Measurements from ENCODE around the gene TTR. TPM values are rescaled to one million over a fixed set of nuclear protein-coding genes. Genes with fewer than 3 reads are reported as not detected.
A peak's percentile ranks its signal among the peaks of the same experiment; 100 is the strongest.

The TTR gene
- total RNA-seq, 1 experiment from 2014 or later: not detected

DNA sequence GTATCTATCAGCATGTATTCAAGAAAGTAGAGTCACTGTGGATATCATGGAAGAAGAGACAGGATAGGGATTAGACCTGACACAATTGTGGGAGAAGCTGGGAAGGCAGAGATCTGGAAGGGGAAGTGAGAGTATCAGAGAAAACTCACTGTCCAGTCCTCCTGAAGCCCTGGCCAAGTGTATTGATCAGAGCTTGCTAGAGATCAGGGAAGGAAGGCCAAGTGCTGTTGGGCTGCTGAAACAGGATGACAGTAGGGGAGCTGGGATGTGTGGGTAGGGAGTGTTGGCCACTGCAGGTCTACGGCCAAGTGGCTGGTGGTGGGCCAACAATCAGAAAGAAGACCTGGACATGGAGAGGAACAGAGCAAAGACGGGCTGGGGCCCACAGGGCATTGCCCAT is 26.3 kb upstream of the TTR start:
- intact Hi-C loops (cut with micrococcal nuclease): no loop called here
- TF ChIP-seq EZH2phosphoT487 (IDR thresholded peaks at IDR 0.05; ENCODE audit: borderline replicate concordance, low read length) (no peak), EZH2 (IDR thresholded peaks at IDR 0.05; ENCODE audit: low read length, unreplicated experiment) (no peak)
- TF ChIP-seq, protein P1, sequence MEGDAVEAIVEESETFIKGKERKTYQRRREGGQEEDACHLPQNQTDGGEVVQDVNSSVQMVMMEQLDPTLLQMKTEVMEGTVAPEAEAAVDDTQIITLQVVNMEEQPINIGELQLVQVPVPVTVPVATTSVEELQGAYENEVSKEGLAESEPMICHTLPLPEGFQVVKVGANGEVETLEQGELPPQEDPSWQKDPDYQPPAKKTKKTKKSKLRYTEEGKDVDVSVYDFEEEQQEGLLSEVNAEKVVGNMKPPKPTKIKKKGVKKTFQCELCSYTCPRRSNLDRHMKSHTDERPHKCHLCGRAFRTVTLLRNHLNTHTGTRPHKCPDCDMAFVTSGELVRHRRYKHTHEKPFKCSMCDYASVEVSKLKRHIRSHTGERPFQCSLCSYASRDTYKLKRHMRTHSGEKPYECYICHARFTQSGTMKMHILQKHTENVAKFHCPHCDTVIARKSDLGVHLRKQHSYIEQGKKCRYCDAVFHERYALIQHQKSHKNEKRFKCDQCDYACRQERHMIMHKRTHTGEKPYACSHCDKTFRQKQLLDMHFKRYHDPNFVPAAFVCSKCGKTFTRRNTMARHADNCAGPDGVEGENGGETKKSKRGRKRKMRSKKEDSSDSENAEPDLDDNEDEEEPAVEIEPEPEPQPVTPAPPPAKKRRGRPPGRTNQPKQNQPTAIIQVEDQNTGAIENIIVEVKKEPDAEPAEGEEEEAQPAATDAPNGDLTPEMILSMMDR (conservative IDR thresholded peaks at IDR 0.05; ENCODE audit: low read depth, low read length): no peak

DNA sequence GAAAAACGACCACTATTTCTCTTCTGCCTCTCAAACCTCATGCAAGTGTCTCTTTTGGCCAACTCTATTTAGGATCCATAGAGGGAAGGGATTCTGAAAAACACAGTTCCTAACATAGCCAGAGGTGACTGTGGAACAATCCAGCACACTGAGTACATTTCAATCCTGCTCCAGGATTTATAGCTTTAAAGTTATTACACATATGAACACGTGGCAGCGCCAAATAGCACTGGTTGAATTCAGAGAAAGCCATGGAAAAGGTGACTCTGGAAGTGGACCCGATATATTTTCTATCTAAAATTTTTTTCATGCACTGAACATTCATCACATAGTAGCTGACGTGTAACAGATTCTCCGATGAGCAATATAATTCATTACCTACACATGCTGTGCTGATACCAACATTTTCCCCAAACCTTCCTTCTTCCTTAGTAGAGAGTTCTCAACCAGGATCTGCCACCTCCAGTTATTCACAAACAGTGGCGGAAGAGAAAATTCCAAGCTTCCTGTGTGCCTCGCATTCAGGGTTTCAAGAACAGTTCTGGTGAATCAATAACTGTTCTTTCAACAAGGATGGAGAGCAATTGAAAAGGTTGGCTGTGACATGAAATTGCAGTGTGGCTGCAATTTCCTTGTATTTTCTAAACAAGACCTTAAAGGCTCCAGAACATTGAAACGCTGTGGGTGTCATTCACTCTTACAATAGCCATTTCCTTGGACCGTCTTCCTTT is 25.7 kb upstream of the TTR start:
- Histone ChIP-seq H3K36me3 (ENCODE audit: low read depth, low read length) (no peaks in the 10 kb centered on the region), H3K9ac (ENCODE audit: low read length) (no peak overlapping the region), H3K4me1 (ENCODE audit: insufficient read depth, low read length) (no peaks in the 10 kb centered on the region), H3K9me3 (ENCODE audit: low read length) (no peaks in the 10 kb centered on the region), H3K27ac (ENCODE audit: low read length) (no peak overlapping the region), H3F3A (ENCODE audit: low read length, unreplicated experiment) (no peaks in the 10 kb centered on the region), H4K20me1 (ENCODE audit: low read length) (no peaks in the 10 kb centered on the region), H2AFZ (ENCODE audit: low read length) (no peak overlapping the region), H3K27me3 (ENCODE audit: low read length) (no peaks in the 10 kb centered on the region), H3K4me2 (ENCODE audit: low read length) (no peak overlapping the region), H3K9me2 (replicated peaks; ENCODE audit: low read length) (no peaks in the 10 kb centered on the region), H3K79me2 (ENCODE audit: low read length) (no peaks in the 10 kb centered on the region), H3K4me3 (ENCODE audit: low read length) (no peak overlapping the region)
- ChIA-PET POLR2A (ENCODE audit: unreplicated experiment) (no interaction called here), CTCF (no interaction called here)
- no TSS peak for BruUV-seq (replicated peaks)
- DNase-seq (no peak), ATAC-seq (no peak)
- intact Hi-C loops (cut with micrococcal nuclease): no loop called here
- TF ChIP-seq EZH2 (IDR thresholded peaks at IDR 0.05; ENCODE audit: low read length, unreplicated experiment) (no peak), EZH2phosphoT487 (IDR thresholded peaks at IDR 0.05; ENCODE audit: borderline replicate concordance, low read length) (no peak)
- TF ChIP-seq, protein P1 (conservative IDR thresholded peaks at IDR 0.05; ENCODE audit: low read depth, low read length): no peak

More for the DNA sequence above, 26.3 kb upstream of the TTR start:
- ChIA-PET CTCF (no interaction called here), POLR2A (ENCODE audit: unreplicated experiment) (no interaction called here)
- H3K4me2 ChIP-seq (ENCODE audit: low read length): no peak overlapping the region
- no peak overlapping the region for H3K27ac ChIP-seq (ENCODE audit: low read length)
- no TSS peak for BruUV-seq (replicated peaks)
- ATAC-seq: no peak
- H3F3A ChIP-seq (ENCODE audit: low read length, unreplicated experiment): no peaks in the 10 kb centered on the region
- H3K9ac ChIP-seq (ENCODE audit: low read length): no peak overlapping the region
- no peak overlapping the region for H3K4me3 ChIP-seq (ENCODE audit: low read length)
- H3K9me3 ChIP-seq (ENCODE audit: low read length): no peaks in the 10 kb centered on the region
- no peak overlapping the region for H2AFZ ChIP-seq (ENCODE audit: low read length)
- no peaks in the 10 kb centered on the region for H3K9me2 ChIP-seq (replicated peaks; ENCODE audit: low read length)
- DNase-seq: no peak
- H4K20me1 ChIP-seq (ENCODE audit: low read length): no peaks in the 10 kb centered on the region
- H3K36me3 ChIP-seq (ENCODE audit: low read depth, low read length): no peaks in the 10 kb centered on the region
- no peaks in the 10 kb centered on the region for H3K4me1 ChIP-seq (ENCODE audit: insufficient read depth, low read length)
- no peaks in the 10 kb centered on the region for H3K27me3 ChIP-seq (ENCODE audit: low read length)
- H3K79me2 ChIP-seq (ENCODE audit: low read length): no peaks in the 10 kb centered on the region

DNA sequence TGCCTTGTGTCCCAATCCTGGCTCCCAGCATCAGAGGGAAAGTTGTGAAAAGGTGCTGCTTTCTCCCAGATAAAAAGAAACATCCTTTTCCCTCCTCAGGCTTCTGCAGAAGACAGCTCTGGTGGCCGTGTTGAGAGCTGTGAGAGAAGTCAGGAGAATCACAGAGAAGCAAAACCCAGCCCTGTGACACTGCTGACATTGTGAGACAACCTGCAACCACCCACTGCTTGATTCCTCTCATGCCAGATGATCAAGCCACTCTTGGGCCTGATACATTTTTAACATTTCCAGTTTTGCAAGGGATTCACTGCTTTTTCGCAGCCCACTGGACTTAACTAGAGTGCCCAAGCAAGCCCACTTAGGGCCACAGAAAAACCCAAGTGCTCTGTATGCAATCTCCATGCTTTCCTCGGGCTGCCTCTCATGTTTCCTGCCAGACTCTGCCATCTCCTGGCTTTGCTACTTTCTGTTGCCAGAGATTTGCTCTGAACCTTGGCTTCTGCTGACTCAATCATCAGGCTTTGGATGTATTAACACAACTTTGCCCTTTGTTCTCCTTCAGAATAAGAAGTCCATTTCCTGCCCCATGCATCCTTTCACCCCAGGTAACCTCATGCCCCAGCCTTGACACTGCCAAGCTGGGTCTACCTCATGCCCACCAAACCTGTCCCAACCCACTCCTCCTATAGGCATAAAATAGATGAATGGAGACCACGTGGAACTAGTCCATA is 24.9 kb upstream of the TTR start:
- CTCF ChIA-PET: no interaction called here
- no peak overlapping the region for H3K9ac ChIP-seq (ENCODE audit: low read length)
- H3K36me3 ChIP-seq (ENCODE audit: low read depth, low read length): no peaks in the 10 kb centered on the region
- H3F3A ChIP-seq (ENCODE audit: low read length, unreplicated experiment): no peaks in the 10 kb centered on the region
- no TSS peak for BruUV-seq (replicated peaks)
- no peak overlapping the region for H3K4me2 ChIP-seq (ENCODE audit: low read length)
- no peaks in the 10 kb centered on the region for H3K4me1 ChIP-seq (ENCODE audit: insufficient read depth, low read length)
- H3K79me2 ChIP-seq (ENCODE audit: low read length): no peaks in the 10 kb centered on the region
- H3K4me3 ChIP-seq (ENCODE audit: low read length): no peak overlapping the region
- H3K9me2 ChIP-seq (replicated peaks; ENCODE audit: low read length): no peaks in the 10 kb centered on the region
- TF ChIP-seq, protein P1 (conservative IDR thresholded peaks at IDR 0.05; ENCODE audit: low read depth, low read length): no peak
- no peak for TF ChIP-seq EZH2 (IDR thresholded peaks at IDR 0.05; ENCODE audit: low read length, unreplicated experiment)
- TF ChIP-seq EZH2phosphoT487 (IDR thresholded peaks at IDR 0.05; ENCODE audit: borderline replicate concordance, low read length): no peak
- POLR2A ChIA-PET (ENCODE audit: unreplicated experiment): interaction anchor here (0.5 kb wide), 1 partner anchor 53 kb away, joined by 3 read pairs; no protein-coding TSS in a partner anchor
- H3K27ac ChIP-seq (ENCODE audit: low read length): no peak overlapping the region
- no peak overlapping the region for H2AFZ ChIP-seq (ENCODE audit: low read length)
- no peak for ATAC-seq
- no peaks in the 10 kb centered on the region for H3K9me3 ChIP-seq (ENCODE audit: low read length)
- intact Hi-C loops (cut with micrococcal nuclease): no loop called here
- no peaks in the 10 kb centered on the region for H4K20me1 ChIP-seq (ENCODE audit: low read length)
- no peaks in the 10 kb centered on the region for H3K27me3 ChIP-seq (ENCODE audit: low read length)
- DNase-seq: peak; percentile 4
